Hepatocyte (in vitro differentiated cells): ENCODE data around the gene MAP4.

Experiments
- CTCF ChIP-seq: fragments of 200-600 bp; sonication (generic); IDR thresholded peaks from 2 replicates; pipeline ENCODE4 v1.5.1; 2016; ENCODE audit warnings: antibody characterized with exemption, mild to moderate bottlenecking; ENCODE audit not compliant: poor library complexity
- EZH2 ChIP-seq: fragments of 200-600 bp; sonication (generic); IDR thresholded peaks from 2 replicates; pipeline ENCODE4 v1.6.1; 2016; ENCODE audit warnings: antibody characterized with exemption, mild to moderate bottlenecking, borderline replicate concordance

- TF ChIP-seq CTCF (no peak), EZH2 (no peak)
Measured at GRCh38 chr3:48001991-48002390, 14.2 kb downstream of the MAP4 start.
